Measurements from ENCODE around the gene YEATS4.
A peak's percentile ranks its signal among the peaks of the same experiment; 100 is the strongest.
"Not testable (repeated sequence)": the region's sequence is repeated elsewhere in the genome, so short reads cannot be mapped to it uniquely, and the experiment has no call there.

The YEATS4 gene

DNA sequence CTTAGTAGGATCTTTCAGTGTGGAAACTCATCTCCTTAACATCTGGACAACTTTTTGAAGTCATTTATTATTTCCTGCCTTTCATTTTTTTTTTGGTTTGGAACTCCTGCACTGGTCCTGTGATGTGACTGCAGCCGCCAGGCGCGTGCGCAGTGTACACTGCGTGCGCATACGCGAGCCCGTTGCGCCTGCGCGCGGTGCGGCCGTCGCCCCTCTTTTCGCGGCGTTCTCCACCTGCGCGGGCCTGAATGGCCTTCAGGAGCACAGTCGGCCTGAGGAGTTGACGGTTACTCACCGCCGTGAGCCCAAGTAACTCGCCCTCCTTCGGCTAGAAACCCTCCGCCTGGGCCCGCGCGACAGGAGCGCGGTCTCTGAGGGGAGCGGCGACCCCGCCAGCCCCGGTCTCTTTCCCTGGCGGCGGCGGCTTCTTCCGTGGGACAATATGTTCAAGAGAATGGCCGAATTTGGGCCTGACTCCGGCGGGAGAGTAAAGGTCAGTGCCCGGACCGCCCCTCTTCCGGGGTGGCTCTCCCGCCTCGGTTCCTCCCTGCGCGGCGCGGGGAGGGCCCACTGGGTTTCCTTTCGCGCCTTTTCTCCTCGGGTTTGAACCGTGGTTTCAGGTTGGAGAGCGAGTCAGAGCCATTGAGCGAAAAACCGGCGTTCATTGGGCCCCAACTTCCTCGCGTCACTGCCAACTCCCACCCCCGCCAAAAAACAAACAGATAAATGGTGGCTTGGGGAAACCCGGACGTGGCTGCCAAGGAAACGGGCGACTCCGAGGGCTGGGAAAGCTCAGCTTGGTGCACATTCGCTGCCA lies at the start of gene YEATS4:
Gene YEATS4 (plus strand): TSS at position 213 of the 817 bp plus-strand sequence. CDS start 230 bp downstream, at position 443.
- DNase-seq = peak; percentile 95

- no peak for DNase-seq
Observed at GRCh38 chr12:69313209-69313608, 46.3 kb upstream of the YEATS4 start.

DNA sequence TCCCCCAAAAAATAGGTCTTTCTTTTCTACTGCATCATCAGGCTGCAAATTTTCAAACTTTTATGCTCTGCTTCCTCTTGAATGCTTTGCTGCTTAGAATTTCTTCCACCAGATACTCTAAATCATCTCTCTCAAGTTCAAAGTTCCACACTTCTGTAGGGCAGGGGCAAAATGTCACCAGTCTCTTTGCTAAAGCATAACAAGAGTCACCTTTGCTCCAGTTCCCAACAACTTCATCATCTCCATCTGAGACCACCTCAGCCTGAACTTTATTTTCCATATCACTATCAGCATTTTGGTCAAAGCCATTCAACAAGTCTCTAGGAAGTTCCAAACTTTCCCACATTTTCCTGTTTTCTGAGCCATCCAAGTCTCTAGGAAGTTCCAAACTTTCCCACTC lies 42.8 kb upstream of the YEATS4 start:
- not testable (repeated sequence) for DNase-seq

DNA sequence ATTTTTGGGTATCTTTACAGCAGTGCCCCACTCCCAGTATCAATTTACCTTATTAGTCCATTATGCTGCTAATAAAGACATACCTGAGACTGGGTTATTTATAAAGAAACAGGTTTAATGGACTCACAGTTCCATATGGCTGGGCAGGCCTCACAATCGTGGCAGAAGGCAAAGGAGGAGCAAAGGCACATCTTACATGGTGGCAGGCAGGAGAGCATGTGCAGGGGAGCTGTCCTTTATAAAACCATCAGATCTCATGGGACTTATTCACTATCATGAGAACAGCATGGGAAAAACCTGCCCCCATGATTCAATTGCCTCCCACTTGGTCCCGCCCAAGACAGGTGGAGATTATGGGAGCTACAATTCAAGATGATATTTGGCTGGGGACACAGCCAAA lies 42.3 kb upstream of the YEATS4 start:
- DNase-seq = not testable (repeated sequence)

DNA sequence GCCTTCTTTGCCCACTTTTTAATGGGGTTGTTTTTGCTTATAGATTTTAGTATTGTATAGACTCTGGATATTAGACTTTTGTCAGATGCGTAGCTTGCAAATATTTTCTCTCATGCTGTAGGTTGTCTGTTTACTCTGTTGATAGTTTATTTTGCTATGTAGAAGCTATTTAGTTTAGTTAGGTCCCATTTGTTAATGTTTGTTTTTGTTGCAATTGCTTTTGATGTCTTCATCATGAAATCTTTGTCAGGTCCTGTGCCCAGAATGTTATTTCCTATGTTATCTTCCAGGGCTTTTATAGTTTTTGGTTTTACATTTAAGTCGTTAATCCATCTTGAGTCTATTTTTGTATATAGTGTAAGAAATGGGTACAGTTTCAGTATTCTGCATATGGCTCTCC lies 41.3 kb upstream of the YEATS4 start:
- DNase-seq = no peak

- DNase-seq = no peak
Observed at GRCh38 chr12:69321351-69321750, 38.2 kb upstream of the YEATS4 start.

- DNase-seq = no peak
Observed at GRCh38 chr12:69324797-69325466, 34.6 kb upstream of the YEATS4 start.

DNA sequence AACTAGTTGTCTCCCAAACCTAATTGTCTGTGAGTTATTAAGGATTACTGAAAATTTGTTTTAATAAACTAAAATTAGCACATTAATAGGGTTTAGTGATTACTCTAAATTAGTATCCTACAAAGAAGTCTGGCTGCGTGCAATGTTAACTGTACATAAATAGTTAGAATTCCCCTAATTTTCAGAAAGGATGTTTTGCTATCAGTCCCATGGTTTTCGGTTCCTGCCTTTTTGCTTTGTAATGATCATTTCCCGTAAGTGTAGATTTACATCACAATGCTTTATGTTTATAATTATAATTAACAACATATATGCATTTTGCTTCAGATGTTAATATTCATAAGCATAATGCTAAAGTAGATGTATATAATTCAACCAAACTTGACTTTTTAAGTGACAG lies 31.1 kb upstream of the YEATS4 start:
- no peak for DNase-seq

GRCh38 chr12:69329669-69330428 lies 29.7 kb upstream of the YEATS4 start:
- peak; percentile 17 for DNase-seq

DNA sequence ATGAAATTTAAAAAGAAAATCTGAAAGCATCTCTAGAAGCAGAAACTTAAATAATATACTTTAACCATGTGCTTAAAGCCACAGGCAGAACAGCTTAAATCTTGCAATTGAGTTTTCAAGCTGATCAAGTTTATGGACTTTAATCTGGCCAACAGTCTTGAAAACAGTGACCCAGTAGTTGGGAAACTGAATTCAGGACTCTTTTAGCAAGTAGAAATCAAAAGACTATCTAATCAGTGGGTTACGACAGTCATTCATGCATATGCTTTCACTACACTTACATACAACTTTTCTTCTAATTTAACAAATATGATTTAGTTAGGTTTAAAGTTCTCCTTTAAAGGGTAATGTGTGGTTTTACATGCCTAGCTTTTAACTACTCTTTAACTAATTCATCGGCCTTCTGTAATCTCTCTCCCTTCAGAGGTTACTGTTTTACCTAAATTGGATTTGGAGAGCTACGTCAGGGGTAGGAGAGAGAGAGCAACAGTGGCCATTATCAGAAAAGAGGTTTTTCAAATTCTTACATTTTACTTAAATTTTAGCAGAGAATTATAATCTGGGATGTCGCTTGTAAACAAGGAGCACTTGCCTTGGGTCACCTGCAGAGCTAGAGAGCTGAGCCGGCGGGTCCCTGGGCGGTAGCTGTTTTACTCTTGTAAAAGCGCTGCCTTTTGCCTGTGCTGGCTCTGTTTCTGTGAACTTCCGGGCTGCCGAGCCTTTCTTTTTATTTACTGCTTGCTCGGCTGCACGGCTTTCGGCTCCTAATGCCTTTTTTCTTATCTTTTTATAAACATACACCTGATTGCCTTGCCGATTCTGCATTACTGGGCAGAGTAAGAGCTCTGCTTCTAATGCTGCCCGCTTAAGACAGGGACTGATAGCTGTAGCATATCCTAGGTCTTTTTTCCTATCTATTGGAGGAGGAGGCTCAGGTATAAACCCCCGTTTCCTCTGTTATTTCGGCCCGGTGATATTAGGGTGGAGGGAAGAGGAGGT lies 28.8 kb upstream of the YEATS4 start:
- DNase-seq = peak; percentile 68

GRCh38 chr12:69331519-69331908 lies 28.0 kb upstream of the YEATS4 start:
- no peak for DNase-seq

GRCh38 chr12:69331909-69332684 lies 27.4 kb upstream of the YEATS4 start:
- DNase-seq = no peak

- peak; percentile 84 for DNase-seq
Observed at GRCh38 chr12:69332815-69333358, 26.7 kb upstream of the YEATS4 start.

DNA sequence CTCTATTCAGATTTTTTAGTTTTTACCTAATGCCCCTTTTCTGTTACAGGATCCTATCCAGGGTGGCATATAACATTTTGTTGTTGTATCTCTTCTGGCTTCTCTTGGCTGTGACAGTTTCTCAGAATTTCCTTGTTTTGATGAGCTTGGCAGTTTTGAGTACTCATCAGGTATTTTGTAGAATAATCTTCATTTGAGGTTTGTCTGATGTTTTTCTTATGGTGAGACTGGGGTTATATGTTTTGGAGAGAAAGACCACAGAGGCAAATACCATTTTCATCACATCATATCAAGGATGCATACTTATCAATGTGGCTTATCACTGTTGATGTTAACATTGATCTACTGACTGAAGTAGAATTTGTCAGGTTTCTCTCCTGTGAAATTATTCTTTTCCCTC lies 25.4 kb upstream of the YEATS4 start:
- no peak for DNase-seq

DNA sequence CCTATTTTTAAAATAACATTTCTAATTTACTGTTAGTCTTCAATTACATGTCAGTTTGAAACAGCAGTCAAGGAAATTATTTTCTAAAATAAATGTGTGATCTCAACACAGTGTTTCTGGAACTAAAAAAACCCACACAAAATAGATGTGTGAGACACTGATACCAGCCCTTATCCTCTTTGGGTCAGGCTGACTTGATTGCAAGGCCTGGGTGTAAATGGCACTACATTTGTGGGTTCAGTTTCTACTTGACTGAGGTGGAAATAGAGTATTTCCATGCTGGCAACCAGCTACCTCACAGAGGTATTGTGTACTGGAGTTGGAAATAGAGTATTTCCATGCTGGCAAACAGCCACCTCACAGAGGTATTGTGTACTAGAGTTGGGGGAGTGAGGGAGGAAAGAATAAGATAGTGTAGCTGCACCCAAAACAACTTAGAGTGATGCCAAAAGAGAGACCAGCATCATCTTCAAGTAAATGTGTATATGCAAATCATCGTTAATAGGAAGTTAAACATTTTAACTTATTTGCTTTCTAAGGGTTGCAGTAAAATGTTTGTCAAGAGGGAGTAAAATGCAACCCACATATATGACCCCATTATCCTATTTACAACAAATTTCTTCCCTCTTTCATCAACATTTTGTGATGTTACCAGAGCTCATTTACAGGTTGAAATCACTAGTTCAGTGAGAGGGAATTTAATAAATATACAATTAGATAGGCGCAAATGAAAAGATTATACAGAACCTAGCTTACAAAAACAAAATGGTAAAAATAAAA lies 22.0 kb upstream of the YEATS4 start:
- DNase-seq = no peak

DNA sequence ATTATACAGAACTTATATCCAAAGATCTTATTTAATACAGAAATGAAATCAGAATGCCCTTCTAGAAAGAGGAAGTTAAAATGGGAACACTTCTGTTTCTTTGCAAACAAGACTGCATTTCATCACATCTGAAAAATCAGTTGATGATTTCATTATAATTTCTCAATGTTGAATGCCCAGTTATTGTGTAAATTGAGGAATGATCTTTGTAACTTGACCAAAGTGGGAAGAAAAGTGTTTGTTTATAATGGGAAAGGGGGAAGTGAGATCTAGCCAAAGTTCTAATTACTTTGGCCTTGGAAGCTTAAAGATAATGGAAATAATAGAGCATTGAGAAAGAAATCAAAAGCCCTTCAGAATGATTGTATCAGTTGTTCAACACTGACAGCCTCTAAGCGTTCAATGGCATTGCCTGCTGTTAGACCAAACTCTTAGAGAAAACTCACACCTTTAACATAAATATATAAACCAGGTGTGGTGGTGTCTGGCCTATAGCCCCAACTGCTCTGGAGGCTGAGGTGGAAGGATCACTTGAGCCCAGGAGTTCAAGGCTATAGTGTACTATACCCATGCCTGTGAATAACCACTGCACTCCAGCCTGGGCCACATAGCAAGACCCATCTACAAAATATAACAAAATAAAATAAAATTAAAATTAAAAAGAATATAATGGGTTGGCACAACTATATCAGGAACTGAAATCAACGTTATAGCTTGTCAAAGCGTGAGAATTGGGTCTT lies 21.3 kb upstream of the YEATS4 start:
- DNase-seq = no peak

DNA sequence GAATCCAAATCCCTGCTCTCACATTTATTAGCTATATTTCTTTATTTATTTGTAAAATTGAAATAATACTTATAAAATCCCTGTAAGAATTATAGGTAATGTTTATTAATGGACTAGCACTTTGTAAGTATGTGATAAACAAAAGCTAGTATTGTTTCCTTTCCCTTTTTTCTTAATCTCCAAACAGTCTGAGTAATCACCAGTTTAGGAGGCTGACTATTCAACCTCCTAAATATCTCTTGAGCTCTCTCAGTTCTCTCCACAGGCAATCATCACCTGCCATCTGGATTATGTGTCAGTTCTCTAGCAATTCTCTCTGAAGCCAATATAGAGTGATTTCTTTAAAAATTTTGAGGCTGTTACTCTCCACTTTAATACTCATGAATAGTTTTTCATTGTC lies 20.6 kb upstream of the YEATS4 start:
- peak; percentile 35 for DNase-seq

DNA sequence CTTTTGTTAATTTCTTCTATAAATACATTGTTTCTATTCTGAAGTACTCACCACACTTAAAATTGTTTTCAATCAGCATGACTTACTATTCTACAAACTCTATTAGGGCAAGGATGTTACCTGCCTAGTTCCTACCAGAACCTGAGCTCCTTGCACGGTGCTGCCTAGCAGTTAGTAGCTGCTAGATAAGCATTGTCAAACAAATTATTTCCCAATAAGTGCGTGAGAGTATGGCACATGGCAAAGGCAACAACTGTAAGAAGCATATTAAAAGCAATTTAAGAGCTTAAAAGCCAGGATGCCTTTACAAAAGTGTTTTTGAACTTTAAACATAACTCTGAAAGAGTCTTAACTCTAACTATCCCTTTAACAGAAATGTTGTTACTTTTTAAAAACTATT lies 19.5 kb upstream of the YEATS4 start:
- DNase-seq = no peak

DNA sequence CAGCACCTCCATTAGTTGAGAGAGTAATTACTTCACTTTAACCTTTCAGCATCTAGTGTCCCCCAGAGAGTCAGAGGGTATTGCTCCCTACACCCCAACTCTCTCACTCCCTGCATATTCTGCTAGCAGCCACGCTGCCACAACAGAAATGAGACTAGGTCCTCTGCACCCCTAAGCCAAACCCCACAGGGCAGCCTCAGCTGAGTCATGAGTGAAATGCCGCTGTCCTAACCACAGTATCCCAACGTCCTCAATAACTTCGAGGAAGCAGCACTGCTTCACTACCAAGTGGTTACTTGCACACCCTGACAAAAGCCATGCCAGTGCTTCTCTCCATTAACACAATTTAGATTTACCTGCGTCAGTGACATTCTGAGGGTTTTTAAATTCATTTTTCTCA lies 18.2 kb upstream of the YEATS4 start:
- peak; percentile 5 for DNase-seq

DNA sequence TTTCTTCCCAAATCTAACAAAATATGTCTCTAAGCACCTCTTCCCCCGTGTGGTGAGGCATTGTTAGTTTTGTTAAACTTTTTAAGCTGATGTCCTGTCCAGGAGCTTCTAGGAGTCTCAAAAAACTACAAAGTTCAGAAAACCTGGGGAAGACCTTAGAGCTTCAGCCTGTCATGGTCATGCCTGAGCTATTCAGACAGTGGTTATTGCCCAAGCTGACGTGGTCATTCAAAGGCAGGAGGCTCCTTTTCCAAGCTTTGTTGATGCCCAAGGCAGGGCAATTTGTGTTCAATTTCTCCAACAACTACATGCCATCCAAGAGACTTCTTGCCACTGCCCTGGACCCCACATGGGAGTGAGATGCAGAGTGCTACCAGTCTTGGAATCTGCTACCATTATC lies 17.1 kb upstream of the YEATS4 start:
- DNase-seq = no peak

Data from NCI-H82 (cell line).